ENCODE measurements around the gene PLOD2.

Gene PLOD2

GRCh38 chr3:146052056-146052790 is 108.8 kb downstream of the PLOD2 start:
- no peak overlapping the region for H3K4me2 ChIP-seq (ENCODE audit: low read length)
- no peaks in the 10 kb centered on the region for H3K27me3 ChIP-seq (ENCODE audit: control insufficient read depth, low read length)
- no peaks in the 10 kb centered on the region for H3K36me3 ChIP-seq (ENCODE audit: control insufficient read depth, low read length)
- H4K20me1 ChIP-seq (ENCODE audit: control insufficient read depth, insufficient read depth, low read depth, low read length), result no peaks in the 10 kb centered on the region
- TF ChIP-seq EZH2phosphoT487 (IDR thresholded peaks at IDR 0.05; ENCODE audit: borderline replicate concordance, low read length) (no peak), CTCF (IDR thresholded peaks at IDR 0.05; ENCODE audit: low read depth, low read length, poor library complexity, severe bottlenecking) (no peak)
- no peaks in the 10 kb centered on the region for H3K9me3 ChIP-seq (ENCODE audit: control insufficient read depth, insufficient read depth, low read length)
- no peak overlapping the region for H3K4me3 ChIP-seq (ENCODE audit: low read length)
- no peak overlapping the region for H3K27ac ChIP-seq (ENCODE audit: low read depth, low read length)
- H3K79me2 ChIP-seq (ENCODE audit: control insufficient read depth, low read length), result no peaks in the 10 kb centered on the region
- no peaks in the 10 kb centered on the region for H3K9me2 ChIP-seq (replicated peaks; ENCODE audit: control insufficient read depth, low read length)
- H3F3A ChIP-seq (ENCODE audit: control insufficient read depth, insufficient read depth), result no peaks in the 10 kb centered on the region
- no peaks in the 10 kb centered on the region for H3K4me1 ChIP-seq (ENCODE audit: control insufficient read depth, low read length)

- no peak overlapping the region for H3K4me3 ChIP-seq (ENCODE audit: low read length)
- no peaks in the 10 kb centered on the region for H3K79me2 ChIP-seq (ENCODE audit: control insufficient read depth, low read length)
- TF ChIP-seq CTCF (IDR thresholded peaks at IDR 0.05; ENCODE audit: low read depth, low read length, poor library complexity, severe bottlenecking) (no peak), EZH2phosphoT487 (IDR thresholded peaks at IDR 0.05; ENCODE audit: borderline replicate concordance, low read length) (no peak)
- no peaks in the 10 kb centered on the region for H3K4me1 ChIP-seq (ENCODE audit: control insufficient read depth, low read length)
- H3K9me3 ChIP-seq (ENCODE audit: control insufficient read depth, insufficient read depth, low read length), result no peaks in the 10 kb centered on the region
- H3F3A ChIP-seq (ENCODE audit: control insufficient read depth, insufficient read depth), result no peaks in the 10 kb centered on the region
- no peaks in the 10 kb centered on the region for H4K20me1 ChIP-seq (ENCODE audit: control insufficient read depth, insufficient read depth, low read depth, low read length)
- no peaks in the 10 kb centered on the region for H3K27me3 ChIP-seq (ENCODE audit: control insufficient read depth, low read length)
- no peaks in the 10 kb centered on the region for H3K9me2 ChIP-seq (replicated peaks; ENCODE audit: control insufficient read depth, low read length)
- no peak overlapping the region for H3K4me2 ChIP-seq (ENCODE audit: low read length)
- no peaks in the 10 kb centered on the region for H3K36me3 ChIP-seq (ENCODE audit: control insufficient read depth, low read length)
- H3K27ac ChIP-seq (ENCODE audit: low read depth, low read length), result no peak overlapping the region
These were observed 110.3 kb downstream of the PLOD2 start for GRCh38 chr3:146050691-146051090.

GRCh38 chr3:146047485-146047884 is 113.5 kb downstream of the PLOD2 start:
- H3K4me2 ChIP-seq (ENCODE audit: low read length), result no peak overlapping the region
- no peaks in the 10 kb centered on the region for H4K20me1 ChIP-seq (ENCODE audit: control insufficient read depth, insufficient read depth, low read depth, low read length)
- no peaks in the 10 kb centered on the region for H3K9me2 ChIP-seq (replicated peaks; ENCODE audit: control insufficient read depth, low read length)
- no peaks in the 10 kb centered on the region for H3K79me2 ChIP-seq (ENCODE audit: control insufficient read depth, low read length)
- H3K4me3 ChIP-seq (ENCODE audit: low read length), result no peak overlapping the region
- no peaks in the 10 kb centered on the region for H3F3A ChIP-seq (ENCODE audit: control insufficient read depth, insufficient read depth)
- H3K4me1 ChIP-seq (ENCODE audit: control insufficient read depth, low read length), result no peaks in the 10 kb centered on the region
- no peaks in the 10 kb centered on the region for H3K27me3 ChIP-seq (ENCODE audit: control insufficient read depth, low read length)
- no peaks in the 10 kb centered on the region for H3K36me3 ChIP-seq (ENCODE audit: control insufficient read depth, low read length)
- H3K9me3 ChIP-seq (ENCODE audit: control insufficient read depth, insufficient read depth, low read length), result no peaks in the 10 kb centered on the region
- TF ChIP-seq EZH2phosphoT487 (IDR thresholded peaks at IDR 0.05; ENCODE audit: borderline replicate concordance, low read length), result no peak
- no peak for TF ChIP-seq CTCF (IDR thresholded peaks at IDR 0.05; ENCODE audit: low read depth, low read length, poor library complexity, severe bottlenecking)
- H3K27ac ChIP-seq (ENCODE audit: low read depth, low read length), result no peak overlapping the region

Data from DOHH2 (cell line).